HPDE6-E6E7 (cell line): Measurements from ENCODE around the gene PTK6.
"Not testable (repeated sequence)": the region's sequence is repeated elsewhere in the genome, so short reads cannot be mapped to it uniquely, and the experiment has no call there.

Experiments
- DNase-seq: peaks from one replicate; pipeline ENCODE4 v3.0.0; 2011; ENCODE audit warnings: missing footprints; ENCODE audit errors: extremely low spot score

PTK6 gene

GRCh38 chr20:63529861-63530787 is 7.1 kb downstream of the PTK6 start:
- DNase-seq = no peak

- no peak for DNase-seq
Observed at GRCh38 chr20:63529180-63529860, 7.9 kb downstream of the PTK6 start.

GRCh38 chr20:63527184-63527583 is 10.0 kb downstream of the PTK6 start:
- no peak for DNase-seq

GRCh38 chr20:63525971-63526370 is 11.2 kb downstream of the PTK6 start:
- DNase-seq = no peak

- DNase-seq = no peak
Observed at GRCh38 chr20:63525185-63525584, 12.0 kb downstream of the PTK6 start.

- DNase-seq = no peak
Observed at GRCh38 chr20:63522981-63523611, 14.1 kb downstream of the PTK6 start.

GRCh38 chr20:63522091-63522868 is 14.9 kb downstream of the PTK6 start:
- no peak for DNase-seq

- no peak for DNase-seq
Observed at GRCh38 chr20:63521602-63522001, 15.6 kb downstream of the PTK6 start.

GRCh38 chr20:63520934-63521601 is 16.1 kb downstream of the PTK6 start:
- DNase-seq = peak; percentile 83

GRCh38 chr20:63520504-63520933 is 16.7 kb downstream of the PTK6 start, which contains the start of gene PPDPF:
TSS of gene PPDPF (plus strand) at chr20:63520765. CDS start at chr20:63521309, 544 bp downstream.
- DNase-seq = peak; percentile 96

- DNase-seq = peak; percentile 72
Observed at GRCh38 chr20:63519668-63520503, 17.3 kb downstream of the PTK6 start.

- DNase-seq = no peak
Observed at GRCh38 chr20:63518946-63519667, 18.1 kb downstream of the PTK6 start.

- no peak for DNase-seq
Observed at GRCh38 chr20:63518351-63518861, 18.8 kb downstream of the PTK6 start.

- no peak for DNase-seq
Observed at GRCh38 chr20:63517376-63518309, 19.5 kb downstream of the PTK6 start.

- DNase-seq = not testable (repeated sequence)
Observed at GRCh38 chr20:63514520-63514919, 22.7 kb downstream of the PTK6 start.

- DNase-seq = no peak
Observed at GRCh38 chr20:63513207-63513606, 24.0 kb downstream of the PTK6 start.

- DNase-seq = no peak
Observed at GRCh38 chr20:63509088-63509564, 28.1 kb downstream of the PTK6 start.
